OCI-LY1 (cell line): Measurements from ENCODE around the gene BAIAP2.

Experiments
- H2AFZ ChIP-seq: fragments of 200-600 bp; sonication (generic), shearing (Covaris generic); 2 replicates; pipeline ENCODE4 v1.6.0; 2014; ENCODE audit warnings: antibody characterized with exemption, mild to moderate bottlenecking, low read length
- H3F3A ChIP-seq: fragments of 200-600 bp; sonication (generic), shearing (Covaris generic); 2 replicates; pipeline ENCODE4 v1.6.0; 2014; ENCODE audit warnings: mild to moderate bottlenecking, antibody characterized with exemption, low read length, moderate library complexity; ENCODE audit not compliant: insufficient read depth
- H3K27ac ChIP-seq: fragments of 200-600 bp; sonication (generic); 2 replicates; pipeline ENCODE4 v1.5.1; 2014; ENCODE audit warnings: low read length, mixed run types, mild to moderate bottlenecking, low read depth; ENCODE audit not compliant: poor library complexity, severe bottlenecking
- H3K27me3 ChIP-seq: fragments of 200-600 bp; sonication (generic); 2 replicates; pipeline ENCODE4 v1.6.0; 2014; ENCODE audit warnings: antibody characterized with exemption, mild to moderate bottlenecking, low read length, moderate library complexity; ENCODE audit not compliant: insufficient read depth
- H3K36me3 ChIP-seq: fragments of 200-600 bp; sonication (generic); 2 replicates; pipeline ENCODE4 v1.6.1; 2014; ENCODE audit warnings: mild to moderate bottlenecking, antibody characterized with exemption, low read length, moderate library complexity, mixed read lengths; ENCODE audit not compliant: insufficient read depth
- H3K4me1 ChIP-seq: fragments of 200-600 bp; sonication (generic); 2 replicates; pipeline ENCODE4 v1.5.1; 2014; ENCODE audit warnings: mild to moderate bottlenecking, low read length, moderate library complexity; ENCODE audit not compliant: insufficient read depth, severe bottlenecking
- H3K4me2 ChIP-seq: fragments of 200-600 bp; sonication (generic), shearing (Covaris generic); 2 replicates; pipeline ENCODE4 v1.6.1; 2014; ENCODE audit warnings: low read length
- H3K4me3 ChIP-seq: fragments of 200-600 bp; sonication (generic); 2 replicates; pipeline ENCODE4 v1.5.1; 2014; ENCODE audit warnings: low read length, low read depth, mild to moderate bottlenecking, mixed read lengths; ENCODE audit not compliant: poor library complexity, severe bottlenecking
- H3K79me2 ChIP-seq: fragments of 200-600 bp; shearing (Covaris generic); 2 replicates; pipeline ENCODE4 v1.6.1; 2016; ENCODE audit warnings: mixed run types, low read length, mixed read lengths; ENCODE audit not compliant: insufficient read depth
- H3K9ac ChIP-seq: fragments of 200-600 bp; sonication (generic), shearing (Covaris generic); 2 replicates; pipeline ENCODE4 v1.6.1; 2014; ENCODE audit warnings: mild to moderate bottlenecking, low read length, mixed read lengths
- H3K9me2 ChIP-seq: fragments of 200-600 bp; sonication (generic), shearing (Covaris generic); 2 replicates; pipeline ENCODE4 v1.6.1; 2014; ENCODE audit warnings: low read depth, mild to moderate bottlenecking, low read length, mixed read lengths
- H3K9me3 ChIP-seq: fragments of 200-600 bp; shearing (Covaris generic); 2 replicates; pipeline ENCODE4 v1.6.1; 2014; ENCODE audit warnings: low read length, mixed read lengths
- H4K20me1 ChIP-seq: fragments of 200-600 bp; sonication (generic), shearing (Covaris generic); 2 replicates; pipeline ENCODE4 v1.6.0; 2016; ENCODE audit warnings: mild to moderate bottlenecking, low read length; ENCODE audit not compliant: insufficient read depth
- CTCF ChIP-seq: fragments of 200-600 bp; sonication (generic), shearing (Covaris generic); IDR thresholded peaks from 2 replicates; pipeline ENCODE4 v1.5.1; 2017; ENCODE audit warnings: mild to moderate bottlenecking, antibody characterized with exemption, low read length, moderate library complexity, mixed read lengths
- EZH2 ChIP-seq: fragments of 200-600 bp; sonication (generic), shearing (Covaris generic); IDR thresholded peaks from 2 replicates; pipeline ENCODE4 v1.8.0; 2017; ENCODE audit warnings: borderline replicate concordance, mixed run types, mild to moderate bottlenecking, antibody characterized with exemption, low read length, moderate library complexity, mixed read lengths

BAIAP2 gene

GRCh38 chr17:81084680-81085419 is 49.9 kb downstream of the BAIAP2 start:
- Histone ChIP-seq H3K79me2 (no peaks in the 10 kb centered on the region), H3K9me2 (no peaks in the 10 kb centered on the region), H3K9ac (no peak overlapping the region), H3K4me2 (no peak overlapping the region), H3F3A (no peaks in the 10 kb centered on the region), H4K20me1 (no peaks in the 10 kb centered on the region), H3K9me3 (no peaks in the 10 kb centered on the region), H3K27ac (no peak overlapping the region), H2AFZ (no peak overlapping the region), H3K4me1 (no peaks in the 10 kb centered on the region), H3K36me3 (no peaks in the 10 kb centered on the region), H3K27me3 (no peaks in the 10 kb centered on the region; the same call in 1 of the 2 replicates), H3K4me3 (no peak overlapping the region)
- TF ChIP-seq EZH2 = no peak
- TF ChIP-seq CTCF = no peak

GRCh38 chr17:81085420-81085911 is 50.5 kb downstream of the BAIAP2 start:
- no peak overlapping the region for H3K4me2 ChIP-seq
- H3K27ac ChIP-seq = no peak overlapping the region
- no peaks in the 10 kb centered on the region for H3K4me1 ChIP-seq
- H3K9me3 ChIP-seq = no peaks in the 10 kb centered on the region
- H3K36me3 ChIP-seq = no peaks in the 10 kb centered on the region
- H3K27me3 ChIP-seq = no peaks in the 10 kb centered on the region; the same call in 1 of the 2 replicates
- no peaks in the 10 kb centered on the region for H3K79me2 ChIP-seq
- no peaks in the 10 kb centered on the region for H3F3A ChIP-seq
- H3K9ac ChIP-seq = no peak overlapping the region
- no peaks in the 10 kb centered on the region for H4K20me1 ChIP-seq
- no peak for TF ChIP-seq CTCF
- TF ChIP-seq EZH2 = no peak
- H3K9me2 ChIP-seq = no peaks in the 10 kb centered on the region
- no peak overlapping the region for H3K4me3 ChIP-seq
- H2AFZ ChIP-seq = no peak overlapping the region

- no peaks in the 10 kb centered on the region for H3K79me2 ChIP-seq
- H3K9me2 ChIP-seq = no peaks in the 10 kb centered on the region
- no peaks in the 10 kb centered on the region for H3K36me3 ChIP-seq
- H3K27ac ChIP-seq = no peak overlapping the region
- H3K4me2 ChIP-seq = no peak overlapping the region
- H4K20me1 ChIP-seq = no peaks in the 10 kb centered on the region
- H3K27me3 ChIP-seq = no peaks in the 10 kb centered on the region; the same call in 1 of the 2 replicates
- H2AFZ ChIP-seq = no peak overlapping the region
- no peak overlapping the region for H3K4me3 ChIP-seq
- H3K9me3 ChIP-seq = no peaks in the 10 kb centered on the region
- no peak overlapping the region for H3K9ac ChIP-seq
- no peak for TF ChIP-seq CTCF
- no peaks in the 10 kb centered on the region for H3K4me1 ChIP-seq
- no peaks in the 10 kb centered on the region for H3F3A ChIP-seq
These were observed 52.0 kb downstream of the BAIAP2 start for GRCh38 chr17:81086789-81087551.
